ENCODE measurements around the gene DENND1B. TPM values are rescaled to one million over a fixed set of nuclear protein-coding genes. Genes with fewer than 3 reads are reported as not detected.

The DENND1B gene
- polyA plus RNA-seq, 1 experiment = 5.2 TPM

DNA sequence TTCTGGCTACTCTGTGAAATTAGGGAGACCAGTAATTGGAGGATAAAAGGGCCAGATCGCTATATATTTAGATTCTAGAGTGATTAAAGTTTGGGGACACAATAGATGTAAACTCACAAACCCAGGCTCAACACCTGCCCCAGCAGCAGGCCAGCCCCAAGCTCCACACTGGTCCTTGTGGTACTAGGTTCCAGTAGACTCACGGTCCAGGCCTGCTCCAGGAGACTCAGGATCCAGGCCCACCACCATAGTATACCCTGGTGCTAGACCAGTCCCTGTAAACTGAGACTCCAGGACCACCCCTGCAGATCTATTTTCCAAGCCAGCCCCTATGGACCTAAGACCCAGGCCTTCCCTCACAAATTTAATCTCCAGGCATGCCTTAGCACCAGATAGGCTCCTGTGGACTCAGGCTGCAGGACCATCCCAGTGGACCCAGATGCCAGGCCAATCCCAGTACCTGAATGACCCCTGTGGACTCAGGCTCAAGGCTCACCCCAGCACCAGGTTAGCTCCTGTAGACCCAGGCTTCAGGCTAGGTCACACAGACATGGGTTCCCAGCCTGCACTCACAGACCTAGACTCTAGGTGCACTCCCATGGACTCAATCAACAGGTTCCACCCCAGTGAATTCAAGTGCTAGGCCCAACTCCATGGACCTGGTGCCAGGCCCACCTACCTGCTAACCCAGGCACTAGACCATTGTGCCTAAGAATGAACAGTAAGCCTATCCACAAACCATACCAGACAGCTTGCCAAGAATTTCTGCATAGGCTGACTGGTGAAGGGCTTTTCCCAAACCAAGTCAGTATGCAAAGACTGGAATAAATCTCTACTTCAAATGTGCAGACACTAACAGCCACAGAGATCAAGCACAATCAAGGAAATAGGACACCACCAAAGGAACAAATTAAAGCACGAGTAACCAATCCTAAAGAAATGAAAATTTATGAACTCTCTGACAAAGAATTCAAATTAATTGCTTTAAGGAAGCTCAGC lies 13.8 kb upstream of the DENND1B start:
- no peak for DNase-seq (ENCODE audit: low read depth)
- no peaks in the 10 kb centered on the region for H3K27me3 ChIP-seq (ENCODE audit: control insufficient read depth, insufficient read depth, low read length)
- POLR2A ChIA-PET = no interaction called here
- no peaks in the 10 kb centered on the region for H3K36me3 ChIP-seq (ENCODE audit: control insufficient read depth, insufficient read depth, low read length)
- no peak overlapping the region for H3K4me3 ChIP-seq (ENCODE audit: low read depth, low read length)
- CTCF ChIA-PET = interaction anchor here (0.7 to 0.9 kb wide), 2 partner anchors 9 to 62 kb away, joined by 3 to 5 read pairs; no protein-coding TSS in a partner anchor
- TF ChIP-seq, protein P1, sequence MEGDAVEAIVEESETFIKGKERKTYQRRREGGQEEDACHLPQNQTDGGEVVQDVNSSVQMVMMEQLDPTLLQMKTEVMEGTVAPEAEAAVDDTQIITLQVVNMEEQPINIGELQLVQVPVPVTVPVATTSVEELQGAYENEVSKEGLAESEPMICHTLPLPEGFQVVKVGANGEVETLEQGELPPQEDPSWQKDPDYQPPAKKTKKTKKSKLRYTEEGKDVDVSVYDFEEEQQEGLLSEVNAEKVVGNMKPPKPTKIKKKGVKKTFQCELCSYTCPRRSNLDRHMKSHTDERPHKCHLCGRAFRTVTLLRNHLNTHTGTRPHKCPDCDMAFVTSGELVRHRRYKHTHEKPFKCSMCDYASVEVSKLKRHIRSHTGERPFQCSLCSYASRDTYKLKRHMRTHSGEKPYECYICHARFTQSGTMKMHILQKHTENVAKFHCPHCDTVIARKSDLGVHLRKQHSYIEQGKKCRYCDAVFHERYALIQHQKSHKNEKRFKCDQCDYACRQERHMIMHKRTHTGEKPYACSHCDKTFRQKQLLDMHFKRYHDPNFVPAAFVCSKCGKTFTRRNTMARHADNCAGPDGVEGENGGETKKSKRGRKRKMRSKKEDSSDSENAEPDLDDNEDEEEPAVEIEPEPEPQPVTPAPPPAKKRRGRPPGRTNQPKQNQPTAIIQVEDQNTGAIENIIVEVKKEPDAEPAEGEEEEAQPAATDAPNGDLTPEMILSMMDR (IDR thresholded peaks at IDR 0.05; ENCODE audit: insufficient read depth, low read depth, low read length) = no peak

DNA sequence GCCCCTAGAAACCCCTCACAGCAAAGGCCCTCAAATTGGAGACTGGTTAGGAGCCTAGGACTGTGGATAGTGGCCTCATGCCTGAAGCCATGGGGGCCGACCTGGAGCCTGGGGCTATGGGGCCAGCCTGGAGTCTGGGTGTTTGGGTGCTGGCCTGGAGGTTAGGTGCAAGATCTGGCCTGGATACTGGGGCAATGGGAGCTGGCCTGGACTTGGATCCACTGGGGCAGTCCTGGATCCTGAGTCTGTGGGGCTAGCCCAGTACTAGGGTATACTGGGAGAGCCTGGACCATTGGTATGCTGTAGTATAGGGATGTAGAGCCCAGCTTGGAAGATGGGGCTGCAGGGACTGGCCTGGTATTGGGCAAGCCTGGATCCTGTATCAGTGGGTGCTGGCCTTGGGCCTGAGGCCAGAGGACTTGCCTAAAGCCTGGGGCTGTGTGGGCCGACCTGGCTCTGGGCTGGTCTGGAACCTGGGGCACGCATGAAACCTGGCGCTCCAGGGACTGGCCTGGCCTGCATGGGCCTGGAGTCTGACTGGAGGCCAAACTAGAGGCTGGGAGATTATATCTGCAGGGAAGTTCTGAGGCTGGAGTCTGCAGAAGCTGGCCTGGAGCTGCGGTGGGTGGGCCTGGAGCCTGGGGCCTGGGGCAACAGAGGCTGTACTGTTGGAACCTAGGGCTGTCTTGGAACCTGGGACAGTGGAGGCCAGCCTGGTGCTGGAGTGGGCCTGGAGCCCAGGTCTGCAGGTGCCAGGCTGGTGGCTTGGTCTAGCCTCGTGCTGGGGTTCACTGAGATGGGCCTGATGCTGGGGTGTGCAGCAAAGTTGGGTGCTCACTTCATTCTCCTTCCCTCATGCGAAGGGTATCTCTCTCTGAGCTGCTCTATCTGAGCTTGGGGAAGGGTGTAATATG lies 12.6 kb upstream of the DENND1B start:
- POLR2A ChIA-PET = no interaction called here
- CTCF ChIA-PET = interaction anchor here (0.7 to 0.9 kb wide), 2 partner anchors 11 to 63 kb away, joined by 3 to 5 read pairs; no protein-coding TSS in a partner anchor
- Histone ChIP-seq H3K4me3 (ENCODE audit: low read depth, low read length) (no peak overlapping the region), H3K36me3 (ENCODE audit: control insufficient read depth, insufficient read depth, low read length) (no peaks in the 10 kb centered on the region), H3K27me3 (ENCODE audit: control insufficient read depth, insufficient read depth, low read length) (no peaks in the 10 kb centered on the region)
- TF ChIP-seq, protein P1 (IDR thresholded peaks at IDR 0.05; ENCODE audit: insufficient read depth, low read depth, low read length) = no peak
- DNase-seq (ENCODE audit: low read depth) = no peak

DNA sequence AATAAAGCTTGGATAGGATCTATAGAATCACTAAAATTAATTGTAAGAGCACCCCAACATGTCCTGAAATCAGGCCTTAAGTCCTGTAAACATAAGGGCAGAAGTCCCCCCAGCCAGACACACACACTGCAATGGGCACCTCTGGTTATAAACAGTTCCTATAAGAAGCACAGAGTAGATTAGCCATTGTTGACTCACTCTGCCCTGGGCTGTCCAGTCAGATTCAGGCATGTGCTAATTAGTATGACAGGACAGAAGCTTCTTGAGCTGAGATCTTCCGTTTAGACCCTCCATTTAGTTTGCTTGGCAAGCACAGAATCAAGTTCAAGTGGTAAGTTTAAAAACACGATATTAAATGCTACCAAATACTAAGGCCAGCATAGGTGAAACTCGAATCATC lies 11.8 kb upstream of the DENND1B start:
- POLR2A ChIA-PET = no interaction called here
- Histone ChIP-seq H3K4me3 (ENCODE audit: low read depth, low read length) (no peak overlapping the region), H3K27me3 (ENCODE audit: control insufficient read depth, insufficient read depth, low read length) (no peaks in the 10 kb centered on the region), H3K36me3 (ENCODE audit: control insufficient read depth, insufficient read depth, low read length) (no peaks in the 10 kb centered on the region)
- no peak for DNase-seq (ENCODE audit: low read depth)
- TF ChIP-seq, protein P1 (IDR thresholded peaks at IDR 0.05; ENCODE audit: insufficient read depth, low read depth, low read length) = no peak
- CTCF ChIA-PET = interaction anchor here (1.6 kb wide), 1 partner anchor 11 kb away, joined by 5 read pairs; no protein-coding TSS in a partner anchor

DNA sequence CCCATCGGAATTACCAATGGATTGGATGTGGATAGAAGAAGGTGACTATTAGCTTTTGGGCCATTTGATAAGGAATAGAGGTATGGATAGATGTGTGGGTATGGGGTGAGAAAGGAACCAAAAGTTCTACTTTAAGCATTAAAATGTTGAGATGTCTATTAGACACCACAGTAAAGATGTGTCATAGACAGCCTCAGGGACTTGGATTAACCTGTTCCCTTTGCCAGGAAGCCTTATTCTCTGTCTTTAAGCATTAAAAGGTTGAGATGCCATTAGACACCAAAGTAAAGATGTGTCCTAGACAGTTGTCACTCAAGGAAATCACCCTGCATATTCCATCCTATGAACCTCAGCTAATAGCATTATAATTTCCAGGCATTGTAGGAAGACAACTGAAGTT lies 11.0 kb upstream of the DENND1B start:
- POLR2A ChIA-PET = no interaction called here
- CTCF ChIA-PET = interaction anchor here (1.5 to 1.6 kb wide), 2 partner anchors 9 to 10 kb away, joined by 4 to 5 read pairs; no protein-coding TSS in a partner anchor
- H3K27me3 ChIP-seq (ENCODE audit: control insufficient read depth, insufficient read depth, low read length) = no peaks in the 10 kb centered on the region
- no peak for DNase-seq (ENCODE audit: low read depth)
- H3K36me3 ChIP-seq (ENCODE audit: control insufficient read depth, insufficient read depth, low read length) = no peaks in the 10 kb centered on the region
- H3K4me3 ChIP-seq (ENCODE audit: low read depth, low read length) = no peak overlapping the region
- TF ChIP-seq, protein P1 (IDR thresholded peaks at IDR 0.05; ENCODE audit: insufficient read depth, low read depth, low read length) = no peak

Data from BJ (cell line).